GM12801 (cell line): Measurements from ENCODE around the gene SPRY4.

Experiments
- TF ChIP-seq, protein P1 (sequence below): IDR thresholded peaks from one replicate; pipeline ENCODE4 v1.5.1; 2011; ENCODE audit warnings: control low read depth; ENCODE audit not compliant: insufficient read length; ENCODE audit errors: extremely low read depth

Gene SPRY4

DNA sequence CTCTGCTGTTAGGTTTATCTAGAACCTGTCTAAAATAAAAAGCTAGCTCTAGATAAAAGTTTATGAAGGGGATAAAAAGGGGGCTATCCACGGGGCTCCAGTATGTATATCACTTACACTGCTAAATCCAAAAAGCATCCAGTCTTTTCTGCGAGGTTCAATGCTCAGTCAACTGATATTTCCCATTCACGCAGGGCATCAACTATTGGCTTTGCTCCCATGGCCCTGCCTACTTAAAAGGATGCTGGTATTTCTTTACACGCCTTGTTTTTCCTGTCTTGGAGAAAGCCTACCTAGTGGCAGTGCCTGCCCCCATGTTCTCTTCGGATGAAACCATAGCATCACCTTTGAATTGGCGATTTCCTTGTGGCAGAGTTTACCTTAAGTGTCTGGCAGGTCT, 8.1 kb downstream of the SPRY4 start:
- TF ChIP-seq, protein P1, sequence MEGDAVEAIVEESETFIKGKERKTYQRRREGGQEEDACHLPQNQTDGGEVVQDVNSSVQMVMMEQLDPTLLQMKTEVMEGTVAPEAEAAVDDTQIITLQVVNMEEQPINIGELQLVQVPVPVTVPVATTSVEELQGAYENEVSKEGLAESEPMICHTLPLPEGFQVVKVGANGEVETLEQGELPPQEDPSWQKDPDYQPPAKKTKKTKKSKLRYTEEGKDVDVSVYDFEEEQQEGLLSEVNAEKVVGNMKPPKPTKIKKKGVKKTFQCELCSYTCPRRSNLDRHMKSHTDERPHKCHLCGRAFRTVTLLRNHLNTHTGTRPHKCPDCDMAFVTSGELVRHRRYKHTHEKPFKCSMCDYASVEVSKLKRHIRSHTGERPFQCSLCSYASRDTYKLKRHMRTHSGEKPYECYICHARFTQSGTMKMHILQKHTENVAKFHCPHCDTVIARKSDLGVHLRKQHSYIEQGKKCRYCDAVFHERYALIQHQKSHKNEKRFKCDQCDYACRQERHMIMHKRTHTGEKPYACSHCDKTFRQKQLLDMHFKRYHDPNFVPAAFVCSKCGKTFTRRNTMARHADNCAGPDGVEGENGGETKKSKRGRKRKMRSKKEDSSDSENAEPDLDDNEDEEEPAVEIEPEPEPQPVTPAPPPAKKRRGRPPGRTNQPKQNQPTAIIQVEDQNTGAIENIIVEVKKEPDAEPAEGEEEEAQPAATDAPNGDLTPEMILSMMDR = no peak

DNA sequence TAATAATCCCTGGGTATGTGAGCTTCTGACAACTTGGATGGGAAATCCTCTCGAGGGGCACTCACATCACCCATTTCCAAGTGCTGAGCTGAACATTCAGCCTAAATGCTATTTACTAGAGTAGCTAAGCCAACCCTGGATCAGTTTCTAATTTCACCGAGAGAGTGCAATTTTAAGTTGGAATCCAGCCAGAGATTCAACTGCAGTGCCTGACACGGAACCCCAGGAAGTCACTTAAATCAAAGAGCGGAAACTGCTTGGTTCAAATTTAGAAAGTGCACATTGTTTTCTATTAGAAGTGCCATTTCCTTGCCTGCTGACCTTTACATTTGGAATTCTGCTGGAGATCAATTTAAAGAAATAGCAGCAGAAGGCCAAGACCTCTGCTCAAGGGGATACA, 8.8 kb downstream of the SPRY4 start:
- TF ChIP-seq, protein P1 = no peak

DNA sequence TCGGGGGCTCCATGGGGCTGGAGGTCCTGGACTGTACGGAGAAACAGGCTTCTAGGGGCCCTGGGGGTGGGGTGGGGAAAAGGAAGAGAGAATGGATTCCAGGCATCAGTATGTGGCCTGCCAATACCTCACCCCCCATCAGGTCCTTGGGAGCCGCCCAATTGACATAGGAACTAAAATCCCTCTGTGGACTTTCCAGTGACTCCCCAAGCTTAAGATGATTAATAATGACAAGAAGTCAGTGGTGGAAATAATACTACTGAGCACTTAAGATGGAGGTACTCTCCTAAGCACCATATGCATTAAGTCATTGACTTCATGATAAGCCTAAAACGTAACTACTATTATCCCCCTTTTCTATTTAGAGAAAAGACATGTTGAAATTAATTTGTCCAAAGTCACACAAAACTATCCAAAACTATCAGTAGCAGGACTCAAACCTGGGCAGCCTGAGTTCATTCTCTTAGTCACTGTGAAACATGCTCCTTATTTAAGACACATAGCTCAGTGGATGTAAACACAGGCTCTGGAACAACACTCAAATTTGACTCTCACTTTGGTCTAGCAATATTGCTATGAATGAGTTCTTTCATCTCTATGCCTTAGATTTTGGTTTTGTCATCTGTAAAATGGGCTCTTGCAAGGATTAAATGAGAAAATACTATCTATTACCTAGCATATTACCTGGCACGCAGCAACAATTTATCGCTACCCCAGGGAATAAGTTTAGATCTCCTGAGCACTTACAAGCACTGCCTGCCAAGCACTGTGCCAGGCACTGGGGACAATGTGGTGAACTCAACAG, 9.5 kb downstream of the SPRY4 start:
- TF ChIP-seq, protein P1 = no peak

DNA sequence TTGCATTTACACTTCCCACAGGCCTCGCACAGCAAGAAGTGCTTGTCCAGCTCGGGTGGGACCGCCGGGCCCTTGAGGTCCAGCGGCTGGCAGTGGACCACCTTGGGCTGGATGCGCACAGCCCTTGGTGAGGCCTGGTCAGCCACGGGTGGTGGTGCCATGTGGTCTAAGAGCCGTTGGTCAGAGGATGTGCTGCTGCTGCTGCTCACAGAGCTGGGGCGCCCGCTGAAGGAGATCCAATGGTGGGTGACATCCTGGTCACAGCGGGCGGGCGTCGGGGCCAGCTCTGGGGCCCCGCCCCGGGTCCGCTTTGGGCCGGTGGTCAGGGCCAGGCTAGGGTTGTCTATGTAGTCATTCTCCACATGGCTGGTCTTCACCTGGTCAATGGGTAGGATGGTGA, 10.2 kb downstream of the SPRY4 start:
- TF ChIP-seq, protein P1 = no peak

DNA sequence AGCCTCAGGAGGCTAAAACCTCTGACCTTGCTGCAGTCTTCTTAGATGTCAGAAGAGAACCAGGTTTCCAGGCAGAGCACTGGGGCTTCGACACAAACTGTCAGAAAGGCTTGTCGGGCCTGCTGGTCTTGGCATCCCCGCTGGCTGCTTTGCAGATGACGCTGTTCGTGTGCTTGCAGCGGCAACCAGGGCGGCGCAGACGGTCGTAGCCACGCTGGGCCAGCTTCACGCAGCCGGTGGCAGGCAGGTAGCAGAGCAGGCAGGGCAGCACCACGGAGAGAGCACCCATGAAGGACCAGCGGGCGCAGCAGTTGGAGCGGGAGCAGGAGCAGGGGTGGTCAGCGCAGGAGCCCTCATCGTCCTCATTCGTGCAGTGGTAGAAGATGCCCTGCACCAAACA, 10.7 kb downstream of the SPRY4 start:
- TF ChIP-seq, protein P1 = no peak

DNA sequence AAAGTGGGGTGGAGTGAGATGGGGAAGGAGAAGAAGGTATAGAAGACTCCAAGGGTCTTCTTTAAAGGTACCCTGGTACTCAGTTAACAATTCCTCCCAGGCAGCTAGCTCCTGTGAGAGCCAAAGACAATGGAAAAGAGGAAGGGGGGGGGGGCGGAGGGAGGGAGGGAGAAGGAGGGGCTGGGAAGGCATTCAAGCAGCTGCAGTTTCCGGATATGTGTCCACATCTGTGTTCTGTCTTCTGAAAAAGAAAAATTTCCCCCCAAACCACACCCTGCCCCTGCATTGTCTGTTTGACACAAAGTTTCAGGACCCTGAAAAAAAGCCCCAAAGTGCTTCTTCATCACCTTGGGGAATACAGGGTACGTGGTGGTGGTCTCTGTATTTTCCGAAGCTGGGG, 11.1 kb downstream of the SPRY4 start:
- TF ChIP-seq, protein P1 = no peak

DNA sequence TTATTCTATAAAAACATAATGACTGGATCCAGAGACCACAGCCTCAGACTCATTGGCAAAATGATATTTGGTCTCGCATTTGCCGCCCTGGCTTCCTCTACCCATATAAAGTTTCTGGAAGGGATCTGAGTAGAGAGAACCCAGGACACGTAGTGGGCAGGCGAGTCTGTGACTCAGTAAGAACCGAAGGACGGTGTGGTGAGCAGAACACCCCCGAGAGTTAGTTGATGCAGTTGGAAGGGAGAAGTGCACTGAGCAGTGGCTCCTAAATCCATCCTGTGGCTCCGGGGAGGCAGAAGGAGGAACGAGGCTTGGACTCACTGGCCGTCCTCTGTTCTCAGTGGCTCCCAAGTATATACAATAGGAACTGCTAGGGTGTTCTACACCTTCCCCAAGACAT, 11.5 kb downstream of the SPRY4 start:
- TF ChIP-seq, protein P1 = no peak

DNA sequence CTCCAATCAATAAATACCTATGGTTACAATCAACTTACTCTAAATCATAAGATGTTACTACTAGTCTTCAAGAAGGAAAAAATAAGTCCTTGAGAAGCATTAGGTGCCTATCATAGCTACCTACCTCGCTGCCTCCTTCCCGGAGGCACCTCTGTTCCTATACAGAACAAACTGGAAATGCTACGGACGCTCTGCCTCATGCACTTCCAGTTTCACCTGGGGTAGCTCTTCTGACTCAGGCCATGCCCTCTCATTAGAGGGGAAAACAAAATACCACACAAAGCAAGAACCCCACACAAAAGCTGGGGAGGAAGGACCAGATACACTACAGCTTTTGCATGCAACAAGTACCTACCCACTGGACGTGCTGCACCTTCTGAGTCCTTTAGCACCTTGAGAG, 12.4 kb downstream of the SPRY4 start:
- TF ChIP-seq, protein P1 = no peak
